Gastrocnemius medialis (tissue), 4 donors: ENCODE data around the gene KIRREL3. TPM values are rescaled to one million over a fixed set of nuclear protein-coding genes. Genes with fewer than 3 reads are reported as not detected.

ENCODE experiments used
- ATAC-seq, 2 donors: fragments of 150-250 bp; one replicate each; pipeline ENCODE4 v1.9.1; 2016
- DNase-seq, 2 donors: peaks; one replicate each; pipeline ENCODE4 v3.0.0-alpha.2; 2019
- H3K27ac ChIP-seq, 4 donors: fragments of 200-600 bp; sonication (generic); 1 replicate in 1 of 4; 2 replicates in 3 of 4; pipeline ENCODE4 v1.5.1; 2016 to 2018; ENCODE audit warnings: mild to moderate bottlenecking in 2 of 4, moderate library complexity in 1 of 4
- H3K27me3 ChIP-seq, 3 donors: fragments of 200-600 bp; sonication (generic) in 2 of 3; 1 replicate in 1 of 3; 2 replicates in 2 of 3; pipeline versions ENCODE4 v1.5.1 to v1.6.0; 2016 to 2019; ENCODE audit warnings: mild to moderate bottlenecking in 1 of 3, moderate library complexity in 1 of 3
- H3K36me3 ChIP-seq, 2 donors: fragments of 200-600 bp; sonication (generic) in 1 of 2; one replicate each; pipeline ENCODE4 v1.5.1; 2017 to 2018
- H3K4me1 ChIP-seq, 2 donors: fragments of 200-600 bp; sonication (generic) in 1 of 2; one replicate each; pipeline ENCODE4 v1.5.1; 2016 to 2017; ENCODE audit warnings: mild to moderate bottlenecking in 2 of 2
- H3K4me3 ChIP-seq, 4 donors: fragments of 200-600 bp; sonication (generic) in 3 of 4; 1 replicate in 1 of 4; 2 replicates in 3 of 4; pipeline ENCODE4 v1.5.1; 2016 to 2019; ENCODE audit warnings: mild to moderate bottlenecking in 2 of 4
- H3K9me3 ChIP-seq, 3 donors: fragments of 200-600 bp; sonication (generic) in 2 of 3; 1 replicate in 1 of 3; 2 replicates in 2 of 3; pipeline ENCODE4 v1.5.1; 2016 to 2019
- CTCF ChIP-seq, 5 experiments: fragments of 450-650 bp in 3 of 5; fragments of 200-600 bp in 2 of 5; sonication (generic) in 2 of 5; IDR thresholded peaks in 4 of 5; conservative IDR thresholded peaks in 1 of 5; 1 replicate in 4 of 5; 2 replicates in 1 of 5; pipeline ENCODE4 v1.5.1; 2016 to 2019; ENCODE audit warnings: antibody characterized with exemption in 5 of 5, mild to moderate bottlenecking in 3 of 5, moderate library complexity in 3 of 5
- POLR2A ChIP-seq, 2 donors: fragments of 450-650 bp; IDR thresholded peaks; one replicate each; pipeline ENCODE4 v1.6.1; 2017; ENCODE audit warnings: antibody characterized with exemption in 2 of 2, mild to moderate bottlenecking in 2 of 2, moderate library complexity in 2 of 2
- in situ Hi-C, 4 donors: fragments of 200-750 bp; cut with MboI; loops; one replicate each; pipeline versions ENCODE4 v1.15.0 to v1.8.0; 2017; ENCODE audit warnings: low sequenced_read_pairs in 4 of 4
- intact Hi-C: fragments of 100-400 bp; cut with DNase I; formaldehyde crosslinking; loops from one replicate; pipeline ENCODE4 v1.15.1; 2023; ENCODE audit warnings: low total_unique reads
- total RNA-seq, 4 donors: library from RNA; depleted of rRNA; stranded (reverse); fragments of >200 nt; gene quantifications; one replicate each; pipeline versions ENCODE4 v1.1.0 to v1.2.3, GENCODE V29; 2016

Gene KIRREL3
- total RNA-seq, 4 donors from 2014 or later = 0.10 TPM; not detected in 3

DNA sequence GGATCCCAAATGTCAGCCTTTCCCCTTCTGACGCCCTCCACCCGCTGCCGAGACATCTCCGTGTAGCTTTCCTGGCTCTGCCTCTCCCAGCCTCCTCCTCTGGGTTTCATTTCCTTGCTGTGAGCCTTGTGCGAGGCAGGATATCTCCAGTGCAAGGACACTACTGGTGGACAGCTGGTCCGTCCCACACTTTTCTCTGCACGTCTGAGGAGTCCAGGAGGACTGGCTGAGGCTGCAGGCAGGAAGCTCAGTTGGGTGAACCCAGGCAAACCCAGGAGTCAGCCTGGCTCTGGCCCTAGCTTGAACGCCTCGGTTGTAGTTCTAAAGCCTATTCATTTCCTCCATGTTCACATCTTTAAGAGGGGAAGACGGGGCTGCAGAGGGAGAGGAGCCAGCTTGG, 499.6 kb downstream of the KIRREL3 start:
- ATAC-seq = no peak
- Histone ChIP-seq H3K36me3 (no peaks in the 10 kb centered on the region), H3K4me1 (no peaks in the 10 kb centered on the region), H3K4me3 (no peak overlapping the region), H3K9me3 (no peaks in the 10 kb centered on the region), H3K27ac (no peak overlapping the region), H3K27me3 (peaks cover 7 to 37% (median 8%) of the 10 kb centered on the region in 3 donors)
- in situ Hi-C loops (no loop called here), intact Hi-C loops (no loop called here)
- no peak for TF ChIP-seq POLR2A (IDR thresholded peaks at IDR 0.05)
- no peak for DNase-seq

- TF ChIP-seq POLR2A (IDR thresholded peaks at IDR 0.05) (no peak), CTCF (IDR thresholded peaks at IDR 0.05 in 4 of 5, conservative IDR thresholded peaks at IDR 0.05 in 1 of 5) (no peak)
- intact Hi-C loops = no loop called here
- no peaks in the 10 kb centered on the region for H3K36me3 ChIP-seq
- no peaks in the 10 kb centered on the region for H3K9me3 ChIP-seq
- ATAC-seq (no peak), DNase-seq (no peak)
- H3K4me3 ChIP-seq = no peak overlapping the region
- H3K4me1 ChIP-seq = no peaks in the 10 kb centered on the region
- no peak overlapping the region for H3K27ac ChIP-seq
- peaks cover 7 to 33% (median 8%) of the 10 kb centered on the region in 3 donors for H3K27me3 ChIP-seq
- in situ Hi-C loops = loop anchor here in 2 of 4 donors (25.0 kb wide), 2 partner anchors 187 to 362 kb away; partner anchors contain the start of gene DCPS (in 1 of the 2)
These were observed 501.3 kb downstream of the KIRREL3 start for GRCh38 chr11:126499131-126499752.

GRCh38 chr11:126498281-126498680, 502.3 kb downstream of the KIRREL3 start:
- ATAC-seq = no peak
- intact Hi-C loops (no loop called here), in situ Hi-C loops (loop anchor here in 2 of 4 donors (25.0 kb wide), 2 partner anchors 186 to 361 kb away; partner anchors contain the start of gene DCPS (in 1 of the 2))
- DNase-seq = no peak
- Histone ChIP-seq H3K9me3 (no peaks in the 10 kb centered on the region), H3K4me3 (no peak overlapping the region), H3K27ac (no peak overlapping the region), H3K27me3 (peaks cover 7 to 27% (median 8%) of the 10 kb centered on the region in 3 donors), H3K36me3 (no peaks in the 10 kb centered on the region), H3K4me1 (no peaks in the 10 kb centered on the region)
- TF ChIP-seq CTCF (IDR thresholded peaks at IDR 0.05 in 4 of 5, conservative IDR thresholded peaks at IDR 0.05 in 1 of 5) (no peak), POLR2A (IDR thresholded peaks at IDR 0.05) (no peak)

DNA sequence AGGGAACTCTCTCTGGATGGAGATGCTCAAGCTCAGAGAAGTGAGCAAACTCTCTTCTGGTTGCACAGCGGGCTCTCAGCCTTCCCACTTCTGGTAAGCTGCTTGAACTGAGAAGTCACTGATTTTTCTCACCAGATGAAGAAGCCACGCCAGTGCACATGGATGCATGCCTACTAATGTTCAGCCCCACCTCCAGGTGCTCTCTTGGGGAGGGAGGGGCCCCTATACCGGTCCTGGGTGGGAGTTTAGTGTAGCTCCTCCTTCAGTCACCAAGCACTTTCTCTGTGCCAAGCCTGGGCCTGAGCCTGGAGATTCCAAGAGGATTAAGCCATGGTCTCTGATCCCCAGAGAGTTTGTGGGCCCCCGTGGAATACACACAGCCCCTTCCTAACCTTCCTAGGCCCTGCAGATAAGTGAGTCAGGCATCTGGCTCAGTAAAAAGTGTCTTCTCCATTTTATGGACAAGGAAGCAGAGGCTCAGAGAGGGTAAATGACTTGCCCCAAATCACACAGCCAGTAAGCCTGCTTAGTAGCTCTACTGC, 502.9 kb downstream of the KIRREL3 start:
- ATAC-seq (no peak), DNase-seq (no peak)
- H3K4me1 ChIP-seq = no peaks in the 10 kb centered on the region
- H3K27ac ChIP-seq = no peak overlapping the region
- TF ChIP-seq CTCF (IDR thresholded peaks at IDR 0.05 in 4 of 5, conservative IDR thresholded peaks at IDR 0.05 in 1 of 5) (no peak), POLR2A (IDR thresholded peaks at IDR 0.05) (no peak)
- H3K27me3 ChIP-seq = peaks cover 5 to 23% (median 7%) of the 10 kb centered on the region in 3 donors
- intact Hi-C loops = no loop called here
- in situ Hi-C loops = loop anchor here in 2 of 4 donors (25.0 kb wide), 2 partner anchors 185 to 360 kb away; partner anchors contain the start of gene DCPS (in 1 of the 2)
- H3K4me3 ChIP-seq = no peak overlapping the region
- H3K9me3 ChIP-seq = no peaks in the 10 kb centered on the region
- H3K36me3 ChIP-seq = no peaks in the 10 kb centered on the region

DNA sequence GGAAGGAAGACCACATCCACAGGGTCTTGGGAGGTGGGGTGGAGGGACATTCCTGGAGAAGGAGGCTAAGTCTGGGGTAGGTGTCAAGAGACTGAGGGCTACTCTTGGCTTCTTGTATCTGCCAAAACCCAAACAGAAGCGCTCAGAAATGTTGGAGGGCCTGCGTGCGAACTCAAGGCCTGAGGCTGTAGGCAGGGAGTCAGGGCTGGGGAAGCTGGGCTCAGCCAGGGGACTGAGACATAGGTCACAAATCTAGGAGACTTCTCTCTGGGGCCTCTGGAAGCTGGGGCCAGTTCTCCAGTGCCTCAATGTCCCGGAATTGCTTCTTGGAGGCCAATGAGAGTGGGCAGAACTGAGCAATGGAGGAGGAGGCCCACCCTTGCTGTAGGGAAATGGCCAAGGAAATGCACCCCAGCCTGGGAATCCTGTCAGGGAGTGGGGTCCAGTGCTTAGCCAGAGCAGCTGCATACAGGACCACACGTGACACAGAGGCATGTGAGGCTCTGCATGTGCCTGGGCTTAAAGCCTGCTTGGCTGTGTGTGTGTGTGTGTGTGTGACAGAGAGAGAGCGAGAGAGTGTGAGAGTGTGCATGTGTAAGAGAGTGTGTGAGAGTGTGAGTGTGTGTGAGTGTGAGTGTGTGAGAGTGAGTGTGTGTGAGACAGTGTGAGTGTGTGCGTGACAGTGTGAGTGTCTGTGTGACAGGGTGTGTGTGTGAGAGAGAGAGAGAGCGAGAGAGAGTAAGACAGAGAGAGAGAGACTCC, 503.8 kb downstream of the KIRREL3 start:
- Histone ChIP-seq H3K4me1 (no peaks in the 10 kb centered on the region), H3K4me3 (no peak overlapping the region), H3K9me3 (no peaks in the 10 kb centered on the region), H3K27me3 (peaks cover 5 to 20% (median 7%) of the 10 kb centered on the region in 3 donors), H3K36me3 (no peaks in the 10 kb centered on the region), H3K27ac (no peak overlapping the region)
- in situ Hi-C loops = loop anchor here in 2 of 4 donors (25.0 kb wide), 2 partner anchors 184 to 359 kb away; partner anchors contain the start of gene DCPS (in 1 of the 2)
- ATAC-seq (no peak), DNase-seq (no peak)
- intact Hi-C loops = no loop called here
- TF ChIP-seq CTCF (IDR thresholded peaks at IDR 0.05 in 4 of 5, conservative IDR thresholded peaks at IDR 0.05 in 1 of 5) (no peak), POLR2A (IDR thresholded peaks at IDR 0.05) (no peak)
